PC-3 (cell line): ENCODE data around the gene CYTH2. TPM values are rescaled to one million over a fixed set of nuclear protein-coding genes. Genes with fewer than 3 reads are reported as not detected.

Source experiments
- ATAC-seq: fragments of 200-7000 bp; cut with Tn5 transposase; 2 replicates; pipeline ENCODE4 v1.9.1; 2020; ENCODE audit warnings: mild to moderate bottlenecking, moderate library complexity
- BruUV-seq: library from RNA; stranded (reverse); fragments of 400-500 nt; replicated peaks from 2 replicates; lab custom pipeline; 2021; lab: Mats Ljungman, UMichigan
- CTCF ChIA-PET: fragments of 300-600 bp; sonication (Branson Sonifier 250); formaldehyde crosslinking; loops from one replicate; lab custom pipeline; 2022; ENCODE audit warnings: antibody characterized with exemption; lab: Charles Lee
- POLR2A ChIA-PET: fragments of 300-600 bp; sonication (Branson Sonifier 250); formaldehyde crosslinking; loops from one replicate; lab custom pipeline; 2022; ENCODE audit warnings: antibody characterized with exemption; ENCODE audit not compliant: unreplicated experiment; lab: Charles Lee
- DNase-seq: peaks from one replicate; pipeline ENCODE4 v3.0.0-alpha.2; 2015
- H2AFZ ChIP-seq: fragments of 300-600 bp; sonication (generic); 2 replicates; pipeline ENCODE4 v1.6.0; 2016; ENCODE audit warnings: antibody characterized with exemption, low read length
- H3F3A ChIP-seq: fragments of 300-600 bp; sonication (generic); one replicate; pipeline ENCODE4 v1.6.0; 2017; ENCODE audit warnings: antibody characterized with exemption, low read length, control low read depth, mild to moderate bottlenecking; ENCODE audit not compliant: unreplicated experiment
- H3K27ac ChIP-seq: fragments of 300-600 bp; sonication (generic); 2 replicates; pipeline ENCODE4 v1.5.1; 2016; ENCODE audit warnings: mild to moderate bottlenecking, low read length
- H3K27me3 ChIP-seq: fragments of 300-600 bp; sonication (generic); 2 replicates; pipeline ENCODE4 v1.6.1; 2016; ENCODE audit warnings: low read length, mixed read lengths
- H3K36me3 ChIP-seq: fragments of 300-600 bp; sonication (generic); 2 replicates; pipeline ENCODE4 v1.6.1; 2016; ENCODE audit warnings: low read depth, mixed run types, low read length, mixed read lengths
- H3K4me1 ChIP-seq: fragments of 300-600 bp; sonication (generic); 2 replicates; pipeline ENCODE4 v1.5.1; 2016; ENCODE audit warnings: low read length; ENCODE audit not compliant: insufficient read depth
- H3K4me2 ChIP-seq: fragments of 300-600 bp; sonication (generic); 2 replicates; pipeline ENCODE4 v1.6.0; 2016; ENCODE audit warnings: low read length
- H3K4me3 ChIP-seq: fragments of 300-600 bp; sonication (generic); 2 replicates; pipeline ENCODE4 v1.5.1; 2016; ENCODE audit warnings: mild to moderate bottlenecking, low read length, mixed read lengths
- H3K79me2 ChIP-seq: fragments of 300-600 bp; sonication (generic); 2 replicates; pipeline ENCODE4 v1.6.1; 2017; ENCODE audit warnings: low read length, mixed read lengths
- H3K9ac ChIP-seq: fragments of 300-600 bp; sonication (generic); 2 replicates; pipeline ENCODE4 v1.6.0; 2016; ENCODE audit warnings: mild to moderate bottlenecking, low read length
- H3K9me2 ChIP-seq: fragments of 300-600 bp; sonication (generic); replicated peaks from 2 replicates; pipeline ENCODE4 v1.6.1; 2016; ENCODE audit warnings: mixed run types, low read length, mixed read lengths
- H3K9me3 ChIP-seq: fragments of 300-600 bp; sonication (generic); 2 replicates; pipeline ENCODE4 v1.6.1; 2016; ENCODE audit warnings: low read length, mixed read lengths
- H4K20me1 ChIP-seq: fragments of 300-600 bp; sonication (generic); 2 replicates; pipeline ENCODE4 v1.6.1; 2016; ENCODE audit warnings: low read length, mixed read lengths
- EZH2 ChIP-seq: fragments of 300-600 bp; sonication (generic); IDR thresholded peaks from one replicate; pipeline ENCODE4 v1.6.1; 2017; ENCODE audit warnings: antibody characterized with exemption, mild to moderate bottlenecking, low read length; ENCODE audit not compliant: unreplicated experiment
- EZH2phosphoT487 ChIP-seq: fragments of 300-600 bp; sonication (generic); IDR thresholded peaks from 2 replicates; pipeline ENCODE4 v1.6.1; 2018; ENCODE audit warnings: mild to moderate bottlenecking, antibody characterized with exemption, low read length, borderline replicate concordance
- intact Hi-C: fragments of 100-400 bp; cut with micrococcal nuclease; formaldehyde crosslinking; loops from 2 replicates; pipeline ENCODE4 v1.9.0; 2023
- total RNA-seq: library from RNA; depleted of rRNA; stranded (reverse); fragments of >200 nt; gene quantifications from 2 replicates; pipeline ENCODE4 v1.2.3, GENCODE V29; 2014
- TF ChIP-seq, protein P1 (sequence below): fragments of 300-600 bp; sonication (generic); conservative IDR thresholded peaks from 2 replicates; pipeline ENCODE4 v1.5.1; 2017; ENCODE audit warnings: antibody characterized with exemption, low read depth, mild to moderate bottlenecking, low read length

Gene CYTH2
- total RNA-seq, 1 experiment from 2014 or later = 50.5 TPM

GRCh38 chr19:48520134-48520533 is 51.0 kb downstream of the CYTH2 start:
- BruUV-seq = no TSS peak
- POLR2A ChIA-PET = no interaction called here

GRCh38 chr19:48524221-48524620 is 55.1 kb downstream of the CYTH2 start:
- H4K20me1 ChIP-seq = no peaks in the 10 kb centered on the region
- no peaks in the 10 kb centered on the region for H3K27me3 ChIP-seq
- ChIA-PET CTCF (no interaction called here), POLR2A (no interaction called here)
- H3K9me3 ChIP-seq = peaks cover 4% of the 10 kb centered on the region; the same call in 1 of the 2 replicates
- DNase-seq = no peak
- H3K4me3 ChIP-seq = no peak overlapping the region
- H3K9ac ChIP-seq = no peak overlapping the region
- TF ChIP-seq, protein P1, sequence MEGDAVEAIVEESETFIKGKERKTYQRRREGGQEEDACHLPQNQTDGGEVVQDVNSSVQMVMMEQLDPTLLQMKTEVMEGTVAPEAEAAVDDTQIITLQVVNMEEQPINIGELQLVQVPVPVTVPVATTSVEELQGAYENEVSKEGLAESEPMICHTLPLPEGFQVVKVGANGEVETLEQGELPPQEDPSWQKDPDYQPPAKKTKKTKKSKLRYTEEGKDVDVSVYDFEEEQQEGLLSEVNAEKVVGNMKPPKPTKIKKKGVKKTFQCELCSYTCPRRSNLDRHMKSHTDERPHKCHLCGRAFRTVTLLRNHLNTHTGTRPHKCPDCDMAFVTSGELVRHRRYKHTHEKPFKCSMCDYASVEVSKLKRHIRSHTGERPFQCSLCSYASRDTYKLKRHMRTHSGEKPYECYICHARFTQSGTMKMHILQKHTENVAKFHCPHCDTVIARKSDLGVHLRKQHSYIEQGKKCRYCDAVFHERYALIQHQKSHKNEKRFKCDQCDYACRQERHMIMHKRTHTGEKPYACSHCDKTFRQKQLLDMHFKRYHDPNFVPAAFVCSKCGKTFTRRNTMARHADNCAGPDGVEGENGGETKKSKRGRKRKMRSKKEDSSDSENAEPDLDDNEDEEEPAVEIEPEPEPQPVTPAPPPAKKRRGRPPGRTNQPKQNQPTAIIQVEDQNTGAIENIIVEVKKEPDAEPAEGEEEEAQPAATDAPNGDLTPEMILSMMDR = no peak
- TF ChIP-seq EZH2phosphoT487 (no peak), EZH2 (no peak)
- H3F3A ChIP-seq = no peaks in the 10 kb centered on the region
- no peak overlapping the region for H3K4me2 ChIP-seq
- no TSS peak for BruUV-seq
- no peaks in the 10 kb centered on the region for H3K79me2 ChIP-seq
- intact Hi-C loops = no loop called here
- no peak for ATAC-seq
- no peaks in the 10 kb centered on the region for H3K36me3 ChIP-seq
- no peak overlapping the region for H2AFZ ChIP-seq
- no peaks in the 10 kb centered on the region for H3K9me2 ChIP-seq
- no peaks in the 10 kb centered on the region for H3K4me1 ChIP-seq
- no peak overlapping the region for H3K27ac ChIP-seq

More at GRCh38 chr19:48520134-48520533, 51.0 kb downstream of the CYTH2 start:
- intact Hi-C loops = no loop called here
- TF ChIP-seq, protein P1 = no peak
- no peak for TF ChIP-seq EZH2phosphoT487
- TF ChIP-seq EZH2 = no peak
- ATAC-seq (no peak), DNase-seq (no peak)
- CTCF ChIA-PET = no interaction called here
- Histone ChIP-seq H3K4me2 (no peak overlapping the region), H3K27ac (no peak overlapping the region), H3K9me2 (no peaks in the 10 kb centered on the region), H4K20me1 (no peaks in the 10 kb centered on the region), H3F3A (no peaks in the 10 kb centered on the region), H3K4me1 (no peaks in the 10 kb centered on the region), H3K9me3 (no peaks in the 10 kb centered on the region), H2AFZ (no peak overlapping the region), H3K9ac (no peak overlapping the region), H3K79me2 (no peaks in the 10 kb centered on the region), H3K36me3 (no peaks in the 10 kb centered on the region), H3K4me3 (no peak overlapping the region), H3K27me3 (no peaks in the 10 kb centered on the region)

DNA sequence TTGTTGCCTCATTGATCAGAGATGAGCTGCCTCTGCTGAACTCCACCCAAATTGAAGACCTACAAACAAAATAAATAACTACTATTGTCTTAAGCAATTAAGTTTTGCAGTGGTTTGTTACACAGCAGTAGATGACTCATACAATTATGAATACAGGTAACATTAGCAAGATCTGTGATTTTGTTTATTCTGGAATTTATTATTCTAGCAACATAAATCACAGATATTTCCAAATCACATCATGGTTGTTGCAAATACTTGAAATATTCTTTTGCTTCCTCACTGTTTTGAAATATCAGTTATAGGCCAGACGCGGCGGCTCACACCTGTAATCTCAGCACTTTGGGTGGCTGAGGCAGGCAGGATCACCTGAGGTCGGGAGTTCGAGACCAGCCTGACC is 55.6 kb downstream of the CYTH2 start:
- no peak overlapping the region for H2AFZ ChIP-seq
- DNase-seq (no peak), ATAC-seq (no peak)
- H3K79me2 ChIP-seq = no peaks in the 10 kb centered on the region
- ChIA-PET CTCF (no interaction called here), POLR2A (no interaction called here)
- no TSS peak for BruUV-seq
- TF ChIP-seq, protein P1 = no peak
- no peak for TF ChIP-seq EZH2phosphoT487
- no peak for TF ChIP-seq EZH2
- no peaks in the 10 kb centered on the region for H3K4me1 ChIP-seq
- intact Hi-C loops = no loop called here
- no peak overlapping the region for H3K4me3 ChIP-seq
- H3K27me3 ChIP-seq = no peaks in the 10 kb centered on the region
- peaks cover 4% of the 10 kb centered on the region; the same call in 1 of the 2 replicates for H3K9me3 ChIP-seq
- no peak overlapping the region for H3K27ac ChIP-seq
- no peak overlapping the region for H3K9ac ChIP-seq
- no peak overlapping the region for H3K4me2 ChIP-seq
- no peaks in the 10 kb centered on the region for H4K20me1 ChIP-seq
- no peaks in the 10 kb centered on the region for H3K36me3 ChIP-seq
- H3F3A ChIP-seq = no peaks in the 10 kb centered on the region
- H3K9me2 ChIP-seq = no peaks in the 10 kb centered on the region
